DOHH2 (cell line): ENCODE measurements around the gene NOTO.
A peak's percentile ranks its signal among the peaks of the same experiment; 100 is the strongest.

Experiments used
- H3F3A ChIP-seq: fragments of 200-600 bp; sonication (generic), shearing (Covaris generic); 2 replicates; pipeline ENCODE4 v1.6.0; 2016; ENCODE audit warnings: antibody characterized with exemption, mild to moderate bottlenecking; ENCODE audit not compliant: control insufficient read depth, insufficient read depth
- H3K27ac ChIP-seq: fragments of 200-600 bp; sonication (generic); 2 replicates; pipeline ENCODE4 v1.5.1; 2014; ENCODE audit warnings: low read depth, mild to moderate bottlenecking, low read length, moderate library complexity
- H3K27me3 ChIP-seq: fragments of 200-600 bp; sonication (generic); 2 replicates; pipeline ENCODE4 v1.6.1; 2014; ENCODE audit warnings: mild to moderate bottlenecking, low read length, mixed read lengths; ENCODE audit not compliant: control insufficient read depth
- H3K36me3 ChIP-seq: fragments of 200-600 bp; sonication (generic); 2 replicates; pipeline ENCODE4 v1.6.1; 2014; ENCODE audit warnings: mild to moderate bottlenecking, low read length, moderate library complexity, mixed read lengths; ENCODE audit not compliant: control insufficient read depth
- H3K4me1 ChIP-seq: fragments of 200-600 bp; sonication (generic); 2 replicates; pipeline ENCODE4 v1.6.1; 2014; ENCODE audit warnings: mild to moderate bottlenecking, low read length, mixed read lengths; ENCODE audit not compliant: control insufficient read depth
- H3K4me2 ChIP-seq: fragments of 200-600 bp; sonication (generic); 2 replicates; pipeline ENCODE4 v1.6.0; 2014; ENCODE audit warnings: mild to moderate bottlenecking, low read length, moderate library complexity
- H3K4me3 ChIP-seq: fragments of 200-600 bp; sonication (generic); 2 replicates; pipeline ENCODE4 v1.5.1; 2014; ENCODE audit warnings: mild to moderate bottlenecking, low read length, mixed read lengths
- H3K79me2 ChIP-seq: fragments of 200-600 bp; sonication (generic); 2 replicates; pipeline ENCODE4 v1.6.1; 2014; ENCODE audit warnings: mild to moderate bottlenecking, low read length, mixed read lengths; ENCODE audit not compliant: control insufficient read depth
- H3K9me2 ChIP-seq: fragments of 200-600 bp; sonication (generic); replicated peaks from 2 replicates; pipeline ENCODE4 v1.6.1; 2014; ENCODE audit warnings: mild to moderate bottlenecking, low read length, mixed read lengths; ENCODE audit not compliant: control insufficient read depth
- H3K9me3 ChIP-seq: fragments of 200-600 bp; sonication (generic); 2 replicates; pipeline ENCODE4 v1.6.1; 2014; ENCODE audit warnings: antibody characterized with exemption, low read length, mixed read lengths; ENCODE audit not compliant: control insufficient read depth, insufficient read depth
- H4K20me1 ChIP-seq: fragments of 200-600 bp; sonication (generic); 2 replicates; pipeline ENCODE4 v1.6.0; 2014; ENCODE audit warnings: low read depth, mild to moderate bottlenecking, antibody characterized with exemption, low read length, moderate library complexity; ENCODE audit not compliant: control insufficient read depth, insufficient read depth
- EZH2phosphoT487 ChIP-seq: fragments of 200-600 bp; sonication (generic); IDR thresholded peaks from 2 replicates; pipeline ENCODE4 v1.6.1; 2017; ENCODE audit warnings: borderline replicate concordance, mild to moderate bottlenecking, antibody characterized with exemption, low read length, moderate library complexity, mixed read lengths
- TF ChIP-seq, protein P1 (sequence below): fragments of 200-600 bp; sonication (generic); IDR thresholded peaks from one replicate; pipeline ENCODE4 v1.5.1; 2014; ENCODE audit warnings: antibody characterized with exemption, mild to moderate bottlenecking, low read depth, low read length; ENCODE audit not compliant: poor library complexity, severe bottlenecking

The NOTO gene

GRCh38 chr2:73233932-73234832, 31.8 kb downstream of the NOTO start, which contains the start of gene CCT7:
Gene CCT7 (plus strand): TSS chr2:73234308. CDS start chr2:73234379, 71 bp downstream.
- Histone ChIP-seq H3K79me2 (peaks cover 64% of the 10 kb centered on the region), H3K9me3 (no peaks in the 10 kb centered on the region), H3K27me3 (no peaks in the 10 kb centered on the region), H3K4me3 (peak within 1 kb of the TSS; percentile 95), H3K4me2 (peak within 1 kb of the TSS; percentile 99), H3K9me2 (no peaks in the 10 kb centered on the region), H3K27ac (peak within 1 kb of the TSS; percentile 74), H3K4me1 (peaks cover 34% of the 10 kb centered on the region), H3K36me3 (peaks cover 50% of the 10 kb centered on the region), H4K20me1 (peaks cover 33% of the 10 kb centered on the region), H3F3A (no peaks in the 10 kb centered on the region)
- TF ChIP-seq, protein P1, sequence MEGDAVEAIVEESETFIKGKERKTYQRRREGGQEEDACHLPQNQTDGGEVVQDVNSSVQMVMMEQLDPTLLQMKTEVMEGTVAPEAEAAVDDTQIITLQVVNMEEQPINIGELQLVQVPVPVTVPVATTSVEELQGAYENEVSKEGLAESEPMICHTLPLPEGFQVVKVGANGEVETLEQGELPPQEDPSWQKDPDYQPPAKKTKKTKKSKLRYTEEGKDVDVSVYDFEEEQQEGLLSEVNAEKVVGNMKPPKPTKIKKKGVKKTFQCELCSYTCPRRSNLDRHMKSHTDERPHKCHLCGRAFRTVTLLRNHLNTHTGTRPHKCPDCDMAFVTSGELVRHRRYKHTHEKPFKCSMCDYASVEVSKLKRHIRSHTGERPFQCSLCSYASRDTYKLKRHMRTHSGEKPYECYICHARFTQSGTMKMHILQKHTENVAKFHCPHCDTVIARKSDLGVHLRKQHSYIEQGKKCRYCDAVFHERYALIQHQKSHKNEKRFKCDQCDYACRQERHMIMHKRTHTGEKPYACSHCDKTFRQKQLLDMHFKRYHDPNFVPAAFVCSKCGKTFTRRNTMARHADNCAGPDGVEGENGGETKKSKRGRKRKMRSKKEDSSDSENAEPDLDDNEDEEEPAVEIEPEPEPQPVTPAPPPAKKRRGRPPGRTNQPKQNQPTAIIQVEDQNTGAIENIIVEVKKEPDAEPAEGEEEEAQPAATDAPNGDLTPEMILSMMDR, result peak; percentile 15
- no peak for TF ChIP-seq EZH2phosphoT487

GRCh38 chr2:73235315-73236028, 33.1 kb downstream of the NOTO start:
- Histone ChIP-seq H3K79me2 (peaks cover 77% of the 10 kb centered on the region), H3K9me3 (no peaks in the 10 kb centered on the region), H3F3A (no peaks in the 10 kb centered on the region), H4K20me1 (peaks cover 41% of the 10 kb centered on the region), H3K9me2 (no peaks in the 10 kb centered on the region), H3K27me3 (no peaks in the 10 kb centered on the region), H3K36me3 (peaks cover 60% of the 10 kb centered on the region), H3K4me2 (peak overlapping the region; percentile 99), H3K4me1 (peaks cover 34% of the 10 kb centered on the region), H3K27ac (0 out of 2 replicates have a peak overlapping the region, but pooled peaks have one; percentile 4), H3K4me3 (peak overlapping the region; percentile 95)
- TF ChIP-seq, protein P1, result no peak

DNA sequence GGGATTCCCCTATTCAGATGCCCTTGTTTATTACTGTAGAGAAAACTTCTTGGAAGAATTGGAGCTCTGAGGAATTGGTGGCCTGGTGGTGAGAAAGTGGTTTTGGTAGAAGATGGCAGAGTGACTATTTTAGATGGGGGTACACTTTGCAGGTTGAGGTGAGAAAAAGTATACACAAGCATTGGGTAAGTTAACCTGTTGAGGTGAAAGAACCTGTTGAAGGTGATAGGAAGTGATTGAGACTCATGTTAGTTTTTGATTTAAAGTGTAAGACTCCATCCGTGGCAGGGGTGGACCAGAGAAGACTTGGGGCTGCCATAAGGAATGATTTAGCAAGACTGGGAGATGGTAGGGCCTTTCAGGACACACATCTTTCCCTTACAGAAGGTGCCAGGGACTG, 34.8 kb downstream of the NOTO start:
- Histone ChIP-seq H3K4me1 (peaks cover 34% of the 10 kb centered on the region), H3K9me3 (no peaks in the 10 kb centered on the region)

More for the DNA sequence above, 34.8 kb downstream of the NOTO start:
- TF ChIP-seq, protein P1, result no peak
- no peak for TF ChIP-seq EZH2phosphoT487
- Histone ChIP-seq H3K36me3 (peaks cover 77% of the 10 kb centered on the region), H3K4me3 (peak overlapping the region; percentile 15; the same call in 1 of the 2 replicates), H3K79me2 (peaks cover 93% of the 10 kb centered on the region), H4K20me1 (peaks cover 41% of the 10 kb centered on the region), H3K27ac (no peak overlapping the region), H3K4me2 (peak overlapping the region; percentile 99), H3F3A (no peaks in the 10 kb centered on the region), H3K27me3 (no peaks in the 10 kb centered on the region), H3K9me2 (no peaks in the 10 kb centered on the region)
